Activated CD4-positive, CD25-positive, alpha-beta regulatory T cell treated with anti-CD3 and anti-CD28 coated beads, Interleukin-2, amount 50 U/mL, for 16 hours (primary cell): ENCODE data around the gene ATP1A1.

Source experiments
- DNase-seq: peaks from one replicate; pipeline ENCODE4 v3.0.0-alpha.2; 2020; ENCODE audit warnings: low read depth, low spot score

Gene ATP1A1

GRCh38 chr1:116372651-116373430 lies at the start of gene ATP1A1:
Gene ATP1A1 (plus strand): TSS chr1:116373244. CDS start chr1:116373512, 268 bp downstream.
- peak; percentile 93 for DNase-seq

- DNase-seq: no peak
These were observed 49.6 kb upstream of the ATP1A1 start for GRCh38 chr1:116323491-116323890.

- DNase-seq: no peak
These were observed 48.6 kb upstream of the ATP1A1 start for GRCh38 chr1:116324411-116324810.

- no peak for DNase-seq
These were observed 47.9 kb upstream of the ATP1A1 start for GRCh38 chr1:116325104-116325503.

GRCh38 chr1:116325922-116326321 lies 47.1 kb upstream of the ATP1A1 start:
- DNase-seq: peak; percentile 15

- no peak for DNase-seq
These were observed 46.6 kb upstream of the ATP1A1 start for GRCh38 chr1:116326486-116326885.

GRCh38 chr1:116328671-116329070 lies 44.4 kb upstream of the ATP1A1 start:
- DNase-seq: no peak

GRCh38 chr1:116329524-116330341 lies 43.3 kb upstream of the ATP1A1 start:
- no peak for DNase-seq

GRCh38 chr1:116330342-116330652 lies 42.7 kb upstream of the ATP1A1 start:
- DNase-seq: no peak

GRCh38 chr1:116330846-116331245 lies 42.2 kb upstream of the ATP1A1 start:
- DNase-seq: no peak

- DNase-seq: no peak
These were observed 41.5 kb upstream of the ATP1A1 start for GRCh38 chr1:116331523-116331922.

GRCh38 chr1:116332451-116332850 lies 40.6 kb upstream of the ATP1A1 start:
- DNase-seq: no peak

- DNase-seq: no peak
These were observed 39.7 kb upstream of the ATP1A1 start for GRCh38 chr1:116333171-116334014.

GRCh38 chr1:116334015-116334547 lies 39.0 kb upstream of the ATP1A1 start:
- DNase-seq: no peak

- no peak for DNase-seq
These were observed 38.0 kb upstream of the ATP1A1 start for GRCh38 chr1:116334868-116335635.

GRCh38 chr1:116335850-116336624 lies 37.0 kb upstream of the ATP1A1 start:
- no peak for DNase-seq

GRCh38 chr1:116337398-116337797 lies 35.6 kb upstream of the ATP1A1 start:
- no peak for DNase-seq

GRCh38 chr1:116338400-116338799 lies 34.6 kb upstream of the ATP1A1 start:
- no peak for DNase-seq

GRCh38 chr1:116340506-116341231 lies 32.4 kb upstream of the ATP1A1 start:
- no peak for DNase-seq

GRCh38 chr1:116343019-116343418 lies 30.0 kb upstream of the ATP1A1 start:
- no peak for DNase-seq
